HG02973 (cell line): ENCODE measurements around the gene RASSF4.

Experiments
- ATAC-seq: cut with Tn5 transposase; IDR thresholded peaks from one replicate; pipeline ENCODE4 v1.9.1; 2021; ENCODE audit warnings: moderate library complexity; ENCODE audit not compliant: unreplicated experiment

RASSF4 gene

DNA sequence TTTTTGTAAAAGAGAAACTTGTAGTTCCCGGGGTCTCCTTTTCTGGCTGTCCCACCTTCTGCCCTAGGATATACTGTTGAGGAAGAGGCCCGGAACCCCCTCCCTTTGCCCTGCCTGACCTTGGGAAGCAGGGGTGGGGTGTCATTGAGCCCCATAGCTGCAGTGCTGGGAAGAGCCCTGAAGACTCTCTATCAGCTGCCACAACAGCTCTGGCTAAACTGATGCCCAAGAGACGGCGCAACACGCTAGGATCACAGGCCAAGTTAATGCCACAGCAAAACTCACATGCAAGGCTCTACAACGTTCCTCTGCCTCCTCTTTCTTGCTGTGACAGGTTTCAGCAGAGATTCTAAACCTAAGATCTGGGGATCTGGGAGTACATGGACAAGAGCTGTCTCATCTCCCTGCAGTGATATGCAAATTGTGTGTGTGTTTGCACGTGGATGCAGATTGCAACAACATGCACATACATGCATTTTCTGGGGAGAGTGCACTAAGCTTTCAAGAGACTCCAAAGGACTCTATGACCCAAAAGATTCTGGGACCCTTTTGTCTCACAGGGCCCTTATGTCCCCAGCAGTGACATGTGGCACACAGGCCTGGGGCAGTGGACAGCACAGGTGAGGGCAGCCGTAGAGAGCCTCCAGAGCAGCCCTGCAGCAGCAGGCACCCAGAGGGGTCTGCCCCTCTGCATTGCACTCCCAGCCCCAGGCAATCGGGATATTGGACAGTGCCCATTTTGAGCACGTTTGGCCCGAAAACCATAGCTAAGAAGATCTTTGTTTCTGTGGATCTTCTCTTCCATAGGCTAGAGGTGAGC, 2.5 kb downstream of the RASSF4 start:
- no peak for ATAC-seq

DNA sequence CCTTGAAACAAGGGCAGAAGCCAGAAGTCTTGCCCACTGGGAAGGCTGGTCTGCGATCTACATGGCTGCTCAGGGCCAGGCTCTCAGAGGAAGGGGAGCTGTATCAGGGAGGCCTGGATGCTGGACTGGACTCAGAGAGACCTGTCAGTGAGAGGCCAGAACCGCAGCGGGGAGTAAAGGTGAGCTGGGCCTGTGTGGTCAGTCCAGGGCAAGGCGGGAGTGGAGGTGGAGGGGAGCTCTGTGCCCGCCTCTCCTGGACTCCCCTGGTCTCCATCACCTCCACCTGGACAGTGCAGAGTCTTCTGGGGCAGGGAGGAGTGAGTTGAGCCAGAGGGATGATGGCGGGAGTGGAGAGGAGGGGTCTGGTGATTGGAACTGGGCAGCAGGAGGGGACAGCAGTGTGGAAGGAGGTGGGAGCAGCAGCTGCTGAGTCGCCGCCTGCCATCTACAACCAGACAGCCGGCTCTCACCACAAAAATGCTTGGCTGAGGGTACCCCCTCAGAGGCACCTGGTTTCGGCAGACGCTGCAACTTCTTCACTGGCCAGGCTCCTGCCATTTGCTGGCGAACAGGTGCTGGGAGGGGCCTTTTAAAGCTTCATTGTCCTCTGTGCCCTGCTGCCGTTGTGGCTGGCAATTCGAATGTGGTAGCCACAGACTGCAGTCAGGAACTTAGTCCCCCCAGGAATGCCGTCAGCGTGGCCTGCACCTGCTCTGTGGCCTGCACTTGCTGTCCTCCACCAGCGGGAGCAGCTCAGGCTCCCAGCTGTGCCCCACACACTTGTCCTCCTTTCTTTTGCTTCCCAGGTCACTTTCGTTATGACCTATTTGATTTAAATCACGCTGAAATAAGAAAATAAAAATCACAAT, 3.5 kb downstream of the RASSF4 start:
- ATAC-seq = no peak

DNA sequence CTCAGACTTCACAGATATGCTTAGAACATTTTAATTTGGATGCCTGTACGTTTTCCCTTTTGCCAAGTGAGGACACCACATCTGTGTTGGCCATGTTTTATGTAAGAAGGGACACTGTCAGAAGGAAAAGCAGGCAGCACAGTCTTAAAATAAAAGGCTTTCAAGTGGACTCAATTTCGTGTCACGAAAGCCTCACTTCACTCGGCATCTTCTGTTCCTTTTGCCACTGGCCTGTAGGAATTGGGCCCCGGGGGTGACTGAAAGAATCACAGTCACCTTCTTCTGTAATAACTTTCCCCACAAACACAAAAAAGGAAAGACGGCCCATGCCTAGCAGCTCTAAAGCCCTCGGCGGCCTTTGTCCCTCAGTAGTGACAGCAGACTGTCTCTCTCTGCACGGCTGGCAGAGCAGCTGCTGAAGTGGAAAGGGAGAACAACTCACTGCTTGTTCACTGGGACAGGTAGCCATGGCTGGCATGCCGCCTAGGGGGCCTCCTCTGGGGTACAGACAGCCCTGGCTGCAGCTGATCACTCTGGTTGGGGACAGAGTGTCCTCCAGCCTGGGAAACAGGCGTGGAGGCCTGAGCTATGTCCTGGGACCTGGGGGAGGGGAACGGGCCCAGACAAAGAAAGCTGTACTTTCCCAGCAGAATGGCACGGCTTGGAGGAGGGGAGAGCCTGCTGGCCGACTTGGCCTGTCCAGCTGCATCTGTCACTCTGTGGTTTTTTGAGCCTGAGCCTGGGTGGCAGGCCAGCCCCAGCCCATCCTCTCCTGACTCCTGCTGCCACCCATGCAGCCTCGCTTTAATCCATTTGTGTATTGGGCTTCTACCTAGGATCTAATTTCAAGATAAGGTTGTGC, 4.4 kb downstream of the RASSF4 start:
- no peak for ATAC-seq

DNA sequence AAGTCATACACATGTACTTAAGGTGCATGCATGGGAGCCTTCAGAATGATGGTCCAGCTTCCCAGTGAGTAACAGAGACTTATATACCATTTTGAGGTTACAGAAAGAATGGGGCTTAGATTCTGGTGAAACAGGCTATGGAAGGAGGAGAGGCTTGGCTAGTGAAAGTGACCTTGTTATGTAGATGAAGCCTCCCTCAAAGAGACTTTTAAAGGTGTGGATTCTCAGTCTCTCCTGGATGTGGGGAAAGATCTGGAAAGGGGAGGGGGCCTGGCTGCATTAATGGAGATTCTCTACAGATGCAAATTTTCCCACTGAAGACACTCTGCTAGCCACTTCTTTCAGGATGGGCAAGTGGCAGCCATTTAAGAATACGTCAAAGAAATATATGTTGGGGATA, 5.5 kb downstream of the RASSF4 start:
- no peak for ATAC-seq

DNA sequence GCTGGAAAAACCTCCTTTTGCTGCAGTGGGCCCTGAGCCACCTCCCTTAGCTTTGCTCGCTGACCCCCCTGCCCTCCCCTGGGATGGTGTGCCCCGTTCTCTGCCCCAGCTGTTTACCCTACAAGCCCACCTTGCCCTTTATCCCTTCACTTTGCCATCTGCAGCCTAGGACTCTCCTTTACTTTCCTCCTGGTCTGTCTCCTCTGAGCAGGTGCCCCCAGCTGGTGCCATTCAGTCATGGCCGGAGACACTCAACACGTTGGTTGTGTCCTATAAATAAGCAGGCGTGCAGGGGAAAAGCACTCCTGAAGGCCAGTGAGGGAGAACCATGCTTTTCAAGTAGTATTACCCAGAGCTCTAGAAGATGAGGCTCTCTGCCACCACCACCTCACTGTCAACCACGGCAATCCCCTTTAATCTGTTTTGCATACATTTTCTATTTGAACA, 6.1 kb downstream of the RASSF4 start:
- ATAC-seq = peak; percentile 35

DNA sequence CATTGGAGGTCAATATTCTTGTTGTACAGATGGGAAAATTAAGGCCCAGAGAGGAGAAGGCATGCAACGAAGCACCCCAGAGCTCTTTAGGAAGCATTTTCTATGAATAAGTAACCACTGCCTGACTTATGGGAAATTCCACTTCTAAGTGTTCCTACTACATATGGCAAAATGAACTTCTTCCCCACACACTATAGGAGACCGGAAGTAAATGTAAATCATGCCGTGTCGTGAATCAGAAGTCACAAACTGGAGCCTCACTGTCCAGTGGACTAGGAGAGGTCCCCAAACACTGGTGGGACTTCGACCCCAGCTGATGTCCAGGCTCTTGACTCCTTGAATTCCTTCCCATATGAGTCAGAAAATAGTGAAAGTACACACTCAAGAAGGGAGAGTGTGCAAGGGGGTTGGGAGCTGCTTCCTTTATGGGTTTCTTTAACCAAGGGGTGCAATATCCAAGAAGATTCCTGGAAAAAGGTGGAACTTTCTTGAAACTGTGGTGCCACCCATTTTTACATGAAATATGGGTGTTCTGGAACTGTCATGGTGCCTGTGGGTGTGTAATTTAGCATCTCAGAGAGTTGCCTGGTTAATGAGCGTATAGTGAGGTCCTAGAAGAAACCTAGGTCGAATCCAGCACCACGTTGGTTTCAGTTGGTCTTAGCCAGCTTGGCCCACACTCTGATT, 6.7 kb downstream of the RASSF4 start:
- ATAC-seq = peak; percentile 27

DNA sequence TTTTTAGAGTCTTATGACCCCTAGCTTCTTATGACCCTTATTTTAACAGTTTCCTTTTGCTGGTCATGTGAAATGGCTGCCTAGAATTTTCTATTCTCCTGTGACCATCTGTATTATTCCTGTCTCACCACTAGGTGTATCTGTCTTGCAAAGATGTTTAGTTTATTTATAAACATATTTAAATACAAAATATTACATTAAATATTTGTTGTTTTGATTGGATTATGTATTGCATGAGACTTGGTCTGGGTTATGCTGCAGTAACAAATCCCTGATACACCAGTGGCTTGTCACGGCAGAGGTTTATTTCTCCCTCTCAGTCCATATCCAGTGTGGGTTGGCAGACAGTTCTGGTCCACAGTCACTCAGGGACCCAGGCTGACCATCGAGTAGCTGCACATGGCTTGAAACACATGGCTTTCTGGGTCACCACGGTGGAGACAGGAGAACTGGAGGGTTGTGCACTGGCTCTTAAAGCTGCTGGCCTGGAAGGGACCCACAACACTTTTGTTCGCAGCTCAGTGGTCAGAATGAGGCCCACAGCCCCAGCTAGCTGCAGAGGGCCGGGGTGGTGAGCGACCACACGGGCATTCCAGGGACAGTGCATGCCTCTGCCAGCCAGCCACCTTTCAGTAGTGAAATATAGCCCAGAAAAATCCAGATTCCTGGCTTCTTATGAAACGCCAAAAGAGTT, 7.4 kb downstream of the RASSF4 start:
- ATAC-seq = no peak

DNA sequence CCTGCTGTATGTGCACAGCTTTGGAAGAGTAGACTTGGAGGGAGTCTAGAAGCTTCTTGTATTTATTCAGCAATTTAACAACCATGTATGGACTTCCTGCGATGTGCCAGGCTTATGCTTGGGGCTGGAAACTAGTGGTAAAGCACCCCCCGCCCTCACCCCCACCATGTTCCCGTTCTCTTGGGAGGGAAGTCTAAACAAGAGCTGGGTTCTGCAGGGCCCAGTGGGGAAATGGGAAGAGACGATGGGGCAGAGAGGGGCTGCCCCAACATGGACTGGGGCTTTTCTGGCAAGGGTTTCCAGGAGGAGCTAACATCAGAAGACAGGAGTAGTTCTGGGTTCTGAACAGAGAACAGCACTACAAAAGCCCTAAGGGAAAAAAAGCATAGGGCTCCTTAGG, 8.0 kb downstream of the RASSF4 start:
- ATAC-seq = no peak

DNA sequence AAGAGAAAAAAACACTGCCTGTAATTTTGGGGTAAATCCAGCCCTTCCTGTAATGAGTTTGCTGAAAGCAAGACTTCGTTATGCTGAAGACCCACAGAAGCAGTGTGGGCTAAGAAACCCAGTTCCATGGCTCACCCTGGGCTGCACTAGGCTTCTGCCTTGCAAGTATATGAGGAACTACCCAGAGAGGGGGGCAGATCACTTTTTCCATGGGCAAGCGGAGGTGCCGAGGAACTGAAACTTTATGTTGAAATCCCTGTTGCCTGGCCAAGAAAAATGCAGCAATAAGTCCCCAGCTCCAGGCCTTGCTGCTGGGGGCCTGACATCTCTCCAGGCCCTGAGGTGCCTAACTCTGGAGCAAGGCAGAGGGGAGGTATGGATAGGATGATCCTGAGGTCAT, 8.5 kb downstream of the RASSF4 start:
- ATAC-seq = no peak

DNA sequence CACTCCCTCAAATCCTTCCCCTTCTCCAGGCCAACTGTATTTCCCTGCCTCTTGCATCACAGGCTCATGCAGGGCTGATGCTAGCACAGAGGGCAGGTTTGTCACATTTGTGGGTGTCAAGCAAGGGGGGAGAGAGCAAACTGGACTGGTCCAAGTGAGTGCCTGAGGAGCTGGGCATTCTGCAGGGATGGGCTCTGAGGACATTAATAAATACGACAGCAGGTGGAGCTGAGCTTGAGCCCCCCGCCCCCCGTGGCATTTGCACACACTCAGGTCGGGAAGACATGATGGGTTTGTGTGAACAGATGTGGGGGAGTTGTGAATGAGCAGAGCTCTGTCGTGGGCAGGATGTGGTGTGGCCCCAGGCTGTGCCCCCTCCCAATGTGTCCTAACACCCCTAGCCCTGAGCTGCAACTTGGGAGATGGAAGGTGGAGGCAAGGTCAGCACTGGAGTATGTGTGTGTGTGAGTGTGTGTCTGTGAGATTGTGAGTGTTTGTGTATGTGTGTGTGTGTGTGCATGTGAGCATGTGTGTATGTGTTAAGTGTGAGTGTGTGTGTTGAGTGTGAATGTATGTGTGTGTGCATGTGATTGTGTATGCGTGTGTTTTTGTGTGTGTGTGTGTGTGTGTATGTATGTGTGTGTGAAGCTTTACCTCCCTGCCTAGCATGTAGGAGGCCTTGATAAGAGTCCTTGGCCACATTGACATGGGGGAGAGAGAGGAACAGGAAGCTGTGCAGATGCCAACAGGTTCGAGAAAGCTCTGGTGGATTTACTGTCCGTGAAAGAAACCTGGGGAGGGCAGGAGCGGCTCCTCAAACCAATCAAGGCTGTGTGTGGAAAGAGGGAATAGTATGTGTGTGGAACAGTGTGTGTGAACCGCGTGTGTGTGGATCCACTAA, 9.1 kb downstream of the RASSF4 start:
- ATAC-seq = no peak

DNA sequence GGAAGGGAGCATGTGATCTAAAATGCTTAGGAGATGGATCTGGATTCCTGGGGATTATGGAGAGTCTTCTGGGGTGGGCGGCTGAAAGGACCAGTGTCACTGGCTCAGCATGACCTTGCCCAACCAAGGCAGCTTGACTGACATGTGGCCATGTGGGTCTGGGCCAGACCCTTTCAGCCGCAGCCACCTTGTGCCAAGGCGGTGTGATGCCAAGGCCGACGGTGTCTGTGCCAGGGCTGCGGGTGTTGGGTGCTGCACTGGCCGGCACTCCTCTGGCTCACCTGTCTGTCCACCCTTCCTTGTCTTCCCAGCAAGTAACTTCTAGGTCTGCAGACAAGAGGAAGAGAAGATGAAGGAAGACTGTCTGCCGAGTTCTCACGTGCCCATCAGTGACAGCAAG, 10.3 kb downstream of the RASSF4 start:
- no peak for ATAC-seq

DNA sequence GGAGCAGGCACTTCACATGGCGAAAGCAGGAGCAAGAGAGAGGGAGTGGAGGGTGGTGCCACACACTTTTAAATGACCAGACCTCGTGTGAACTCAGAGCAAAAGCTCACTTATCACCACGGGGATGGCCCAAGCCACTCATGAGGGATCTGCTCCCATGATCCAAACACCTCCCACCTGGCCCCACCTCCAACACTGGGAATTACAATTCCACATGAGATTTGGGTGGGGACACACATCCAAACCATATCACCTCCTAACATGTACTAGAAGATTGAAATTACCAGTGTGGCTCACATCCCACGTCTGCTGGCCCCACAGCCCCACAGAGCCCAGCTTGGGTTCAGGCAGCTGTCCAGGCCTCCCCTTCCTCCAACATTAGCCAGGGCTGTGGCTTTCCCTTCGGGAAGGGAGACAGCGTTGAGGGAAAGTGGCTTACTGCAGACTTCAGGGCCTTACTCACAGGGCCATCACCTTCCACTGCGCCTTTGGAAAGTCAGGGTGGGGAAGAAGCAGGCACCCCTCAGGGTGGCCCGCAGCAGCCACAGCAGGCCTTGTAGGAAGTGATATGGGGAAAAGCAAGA, 11.3 kb downstream of the RASSF4 start:
- ATAC-seq = no peak

DNA sequence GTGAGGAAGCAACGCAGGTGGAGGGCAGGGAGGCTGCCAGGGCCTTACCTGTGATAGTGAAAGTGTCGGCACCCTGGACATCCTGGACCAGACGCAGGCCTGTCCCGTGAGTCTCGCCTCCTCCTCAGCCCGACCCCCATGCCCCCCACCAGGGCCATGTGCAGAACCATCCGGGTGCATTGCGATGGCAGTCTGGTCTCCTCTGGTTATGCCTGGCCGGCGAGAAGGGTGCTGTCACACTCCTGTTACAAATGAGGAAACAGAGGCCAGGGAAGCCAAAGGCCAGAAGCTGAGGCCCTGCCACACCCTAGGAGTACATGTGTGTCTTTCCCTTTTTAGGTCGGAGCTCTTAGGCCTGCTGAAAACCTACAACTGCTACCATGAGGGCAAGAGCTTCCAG, 11.8 kb downstream of the RASSF4 start:
- no peak for ATAC-seq

DNA sequence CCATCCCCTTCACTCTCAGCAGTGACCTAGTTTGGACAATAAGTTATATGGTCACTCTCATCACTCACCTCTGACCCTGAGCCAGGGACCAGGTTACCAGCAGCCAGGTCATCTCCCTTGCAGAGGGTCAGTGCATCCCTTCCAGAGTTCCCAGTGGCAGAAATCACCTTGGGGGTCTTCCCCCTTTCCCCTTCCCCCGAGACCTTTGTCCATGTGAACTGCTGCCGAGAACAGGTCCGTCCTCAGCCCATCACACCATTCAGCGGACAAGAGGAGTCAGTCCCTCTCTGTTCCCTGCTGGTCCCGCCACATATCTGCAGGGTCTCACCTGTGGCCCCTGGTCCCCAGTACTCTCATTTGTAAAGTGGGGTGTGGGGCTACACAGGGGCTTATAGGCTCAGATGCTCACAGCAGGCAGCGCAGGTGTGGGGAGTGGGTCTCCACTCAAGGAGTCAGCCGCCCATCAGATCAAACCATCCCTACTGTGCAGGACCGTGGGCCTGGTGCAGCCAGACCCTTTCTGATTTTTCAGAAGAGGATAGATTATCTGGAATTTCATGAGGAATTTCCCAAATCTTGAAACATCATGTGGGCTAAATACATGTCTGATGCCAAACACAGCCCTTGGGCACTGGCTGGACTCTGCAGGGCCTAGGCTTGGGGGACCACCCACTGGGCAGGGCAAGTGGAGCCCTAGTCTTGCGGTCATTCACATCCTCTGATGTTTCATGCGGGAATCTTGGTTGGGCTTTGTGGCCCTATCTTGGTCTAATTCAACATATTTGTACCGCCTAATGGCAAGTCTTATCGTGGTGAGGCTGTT, 12.5 kb downstream of the RASSF4 start:
- no peak for ATAC-seq

DNA sequence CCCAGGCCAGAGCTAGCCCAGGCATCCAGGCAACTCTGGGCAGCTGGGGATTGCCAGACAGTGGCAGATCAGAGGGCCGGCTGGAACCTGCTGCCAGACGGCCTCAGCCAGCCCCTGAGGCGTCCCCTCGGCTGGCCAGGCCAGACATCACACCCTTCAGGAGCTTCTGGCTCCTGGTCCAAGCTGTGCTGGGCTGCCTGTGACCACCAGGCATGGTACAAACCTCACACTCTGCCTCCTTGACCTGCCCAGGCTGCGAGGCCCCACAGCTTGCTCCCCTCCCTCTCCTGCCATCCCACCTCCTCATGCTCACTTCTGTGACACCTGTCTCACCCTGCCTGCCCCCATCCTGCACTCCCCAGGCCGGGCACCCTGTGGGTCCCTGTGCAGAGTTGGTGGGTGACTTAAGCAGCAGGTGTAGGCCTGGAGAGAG, 13.3 kb downstream of the RASSF4 start:
- ATAC-seq = no peak

DNA sequence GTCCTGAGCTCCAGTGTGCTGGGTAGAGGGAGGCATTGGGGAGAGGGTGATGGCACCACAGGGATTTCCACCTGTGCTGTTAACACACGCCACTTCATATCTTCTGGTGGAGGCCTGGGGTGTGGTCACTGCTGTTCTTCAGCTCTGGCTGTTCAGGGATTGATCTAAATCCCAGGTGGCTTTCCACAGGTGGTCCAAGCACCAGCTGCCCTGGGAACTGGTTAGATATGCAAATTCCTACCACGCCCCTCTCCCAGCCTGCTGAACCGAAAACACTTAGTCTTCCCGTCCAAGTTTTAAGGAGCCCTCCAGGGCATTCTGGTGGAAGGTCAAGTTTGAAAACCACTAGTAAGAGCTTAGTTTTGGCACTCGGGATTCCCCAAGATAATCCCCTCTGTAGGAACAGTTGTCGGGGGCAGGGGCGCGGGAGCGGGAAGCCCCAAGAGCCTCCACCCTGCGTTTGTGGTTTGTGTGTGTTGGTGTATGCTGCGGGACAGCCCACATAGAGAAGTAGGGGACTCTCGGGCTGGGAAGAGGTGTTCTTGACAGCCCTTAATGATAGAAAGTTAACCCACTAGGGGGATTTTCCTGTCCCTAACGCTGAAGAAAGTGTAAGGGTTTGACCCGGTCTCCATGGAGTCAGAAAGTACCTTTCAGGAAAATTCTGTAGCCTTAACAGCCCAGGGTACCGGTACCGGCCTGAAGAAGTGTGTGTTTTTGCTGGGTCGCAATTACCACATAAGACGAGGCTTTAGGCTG, 13.9 kb downstream of the RASSF4 start:
- ATAC-seq = no peak

DNA sequence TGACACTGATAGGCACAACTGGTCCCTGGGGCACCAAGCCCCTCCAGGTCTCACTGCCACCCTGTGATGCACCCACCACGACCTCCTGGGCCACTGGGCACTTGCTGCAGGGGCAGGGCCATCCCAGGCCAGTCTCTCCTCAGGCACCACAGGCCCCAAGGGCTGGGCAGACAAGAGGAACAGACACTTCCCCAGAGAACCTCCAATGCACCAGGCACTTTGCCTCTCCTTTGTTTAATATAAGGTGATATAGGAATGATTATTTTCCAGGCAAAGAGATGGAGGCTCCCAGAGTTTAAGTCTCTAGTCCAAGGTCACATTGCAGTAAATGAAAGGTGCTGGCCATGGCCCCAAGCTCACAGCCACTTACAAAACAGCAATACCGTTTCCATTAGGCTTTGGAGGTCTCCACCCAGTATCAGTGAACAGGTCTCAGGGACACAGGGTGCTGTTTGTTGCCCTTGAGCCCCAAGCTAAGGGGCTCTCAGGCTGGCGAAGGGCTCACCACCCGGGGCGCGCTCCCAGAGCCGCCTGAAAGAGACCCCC, 14.6 kb downstream of the RASSF4 start:
- ATAC-seq = no peak
